ENCODE measurements around the gene SPTSSA. TPM values are rescaled to one million over a fixed set of nuclear protein-coding genes. Genes with fewer than 3 reads are reported as not detected.

Gene SPTSSA
- total and polyA plus RNA-seq, 2 experiments from 2014 or later, result 27.5 to 36.4 TPM

GRCh38 chr14:34436960-34437728 is 24.9 kb downstream of the SPTSSA start (continued):
- no peak for TF ChIP-seq ZNF462 (CRISPR knock-in tag; IDR thresholded peaks at IDR 0.05)

GRCh38 chr14:34436118-34436905 is 25.7 kb downstream of the SPTSSA start:
- H3K79me2 ChIP-seq (replicated peaks; ENCODE audit: insufficient read depth), result peaks cover 48% of the 10 kb centered on the region
- no peak for TF ChIP-seq ZNF462 (CRISPR knock-in tag; IDR thresholded peaks at IDR 0.05)
- no peak for TF ChIP-seq ETS1 (IDR thresholded peaks at IDR 0.05)
- TF ChIP-seq EZH2phosphoT487 (IDR thresholded peaks at IDR 0.05; ENCODE audit: unreplicated experiment), result no peak
- TF ChIP-seq EZH2 (IDR thresholded peaks at IDR 0.05; ENCODE audit: low read depth, unreplicated experiment), result no peak
- H3K27ac Mint-ChIP-seq, result no peak overlapping the region

More at GRCh38 chr14:34436118-34436905, 25.7 kb downstream of the SPTSSA start:
- Mint-ChIP-seq H3K36me3 (ENCODE audit: low read depth) (0 out of 3 replicates have a peak, but pooled peaks cover 3% of the 10 kb centered on the region), H3K4me1 (peaks cover 15% of the 10 kb centered on the region), H3K9me3 (no peaks in the 10 kb centered on the region; the same call in 2 of the 3 replicates), H3K4me3 (no peak overlapping the region), H3K27me3 (ENCODE audit: insufficient read depth, low read depth, poor library complexity) (no peaks in the 10 kb centered on the region)
- Histone ChIP-seq H3K9me2 (ENCODE audit: insufficient read depth) (no peaks in the 10 kb centered on the region), H2AFZ (no peak overlapping the region), H3K27me3 (ENCODE audit: insufficient read depth) (no peaks in the 10 kb centered on the region), H3K4me3 (no peak overlapping the region), H3K36me3 (ENCODE audit: insufficient read depth) (no peaks in the 10 kb centered on the region), H3K4me1 (ENCODE audit: insufficient read depth) (peaks cover 21% of the 10 kb centered on the region), H3F3A (replicated peaks; ENCODE audit: low read depth) (no peaks in the 10 kb centered on the region), H4K20me1 (replicated peaks; ENCODE audit: insufficient read depth) (no peaks in the 10 kb centered on the region), H3K4me2 (no peak overlapping the region), H3K27ac (ENCODE audit: low read depth) (no peak overlapping the region)
- ATAC-seq, result no peak
- DNase-seq (ENCODE audit: low spot score), result no peak

All from GM23338 (cell line).